GM18505 (cell line): ENCODE data around the gene SLC35F3.

Source experiments
- ATAC-seq: cut with Tn5 transposase; IDR thresholded peaks from one replicate; pipeline ENCODE4 v1.9.1; 2021; ENCODE audit not compliant: unreplicated experiment
- POLR2A ChIP-seq: IDR thresholded peaks from 4 replicates; pipeline ENCODE4 v1.6.1; 2011; ENCODE audit warnings: borderline replicate concordance; ENCODE audit not compliant: insufficient read depth, insufficient read length; ENCODE audit errors: extremely low read depth

The SLC35F3 gene

DNA sequence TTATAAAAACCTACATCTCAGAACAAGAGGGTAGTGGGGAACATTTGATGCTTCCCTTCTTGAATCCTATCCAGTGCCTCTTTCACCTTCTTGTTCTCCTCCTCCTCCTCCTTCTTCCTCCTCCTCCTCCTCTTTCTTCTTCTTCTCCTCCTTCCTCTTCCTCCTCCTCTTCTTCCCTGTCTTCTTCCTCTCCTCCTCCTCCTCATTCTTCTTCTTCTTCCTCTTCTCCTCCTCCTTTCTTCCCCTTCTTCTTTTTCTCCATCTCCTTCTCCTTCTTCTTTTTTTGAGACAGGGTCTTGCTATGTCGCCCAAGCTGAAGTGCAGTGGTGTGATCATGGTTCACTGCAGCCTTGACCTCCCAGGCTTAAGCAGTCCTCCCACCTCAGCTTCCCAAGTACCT is 31.9 kb downstream of the SLC35F3 start:
- ATAC-seq = no peak

DNA sequence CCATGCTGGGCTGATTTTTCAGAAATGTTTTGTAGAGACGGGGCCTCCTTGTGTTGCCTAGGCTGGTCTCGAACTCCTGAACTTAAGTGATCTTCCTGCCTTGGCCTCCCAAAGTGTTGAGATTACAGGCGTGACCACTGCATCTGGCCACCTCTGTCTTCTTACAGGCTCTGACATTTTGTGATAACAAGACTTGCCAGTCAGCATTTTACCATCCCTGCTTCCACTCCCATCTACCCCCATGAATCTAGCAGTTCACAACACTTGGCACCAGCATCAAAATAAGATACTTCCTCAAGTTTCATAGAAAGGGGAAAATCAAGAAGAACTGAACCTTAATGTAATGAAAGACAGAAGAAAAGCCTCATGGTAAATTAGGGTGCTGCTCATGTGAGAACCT is 32.4 kb downstream of the SLC35F3 start:
- TF ChIP-seq POLR2A = no peak
- no peak for ATAC-seq

More for the DNA sequence above, 31.9 kb downstream of the SLC35F3 start:
- TF ChIP-seq POLR2A = no peak

DNA sequence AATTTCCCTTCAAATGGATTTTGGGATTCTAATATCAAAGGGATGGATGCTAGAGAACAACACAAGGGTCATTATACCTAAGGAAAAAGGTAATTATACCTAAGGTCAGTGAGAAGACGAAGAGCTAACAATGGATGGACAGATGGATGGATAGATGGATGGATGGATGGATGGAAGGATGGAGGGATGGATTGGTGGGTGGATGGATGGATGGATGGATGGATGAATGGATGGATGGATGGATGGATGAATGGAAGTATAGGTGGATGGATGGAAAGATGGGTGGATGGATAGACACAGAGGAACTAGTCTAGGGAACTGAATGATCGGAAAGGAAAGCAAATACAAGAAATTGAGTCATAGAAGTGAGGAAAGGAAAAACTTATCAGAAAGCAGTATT is 34.0 kb downstream of the SLC35F3 start:
- no peak for ATAC-seq
- TF ChIP-seq POLR2A = no peak

DNA sequence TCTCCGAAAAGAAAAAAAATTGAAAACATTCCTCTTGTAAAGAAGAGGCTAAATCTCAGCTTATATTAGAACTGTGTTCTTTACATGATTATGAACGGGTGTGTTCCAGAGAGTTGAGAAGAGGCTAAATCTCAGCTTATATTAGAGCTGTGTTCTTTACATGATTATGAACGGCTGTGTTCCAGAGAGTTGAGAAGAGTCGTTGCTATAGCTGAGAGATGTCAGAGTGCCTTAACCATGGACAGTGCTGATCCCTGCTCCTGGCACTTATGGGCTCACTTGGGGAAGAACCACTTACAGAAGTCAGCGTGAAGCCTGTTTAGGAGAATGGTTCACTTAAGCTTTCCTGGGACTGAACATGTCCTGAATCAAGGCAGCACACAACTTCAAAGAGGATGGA is 35.0 kb downstream of the SLC35F3 start:
- no peak for TF ChIP-seq POLR2A
- ATAC-seq = no peak

DNA sequence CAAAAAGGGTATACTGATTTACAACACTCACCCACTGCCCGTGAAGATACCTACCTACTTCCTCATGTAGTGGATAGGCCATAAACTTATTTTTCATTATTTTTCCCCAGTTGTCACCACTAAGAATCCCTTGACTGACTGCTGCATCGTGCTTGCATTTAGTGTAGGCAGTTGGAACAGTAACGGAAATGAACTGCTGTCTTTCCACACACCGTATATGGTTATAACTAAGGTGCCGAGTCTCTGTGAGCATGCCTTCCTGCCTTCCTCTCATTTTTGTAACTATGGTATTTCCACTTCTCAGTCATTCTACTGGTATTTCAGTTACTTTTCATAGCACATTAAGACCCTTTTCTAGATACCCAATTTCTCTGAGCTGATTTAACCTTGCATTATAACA is 36.4 kb downstream of the SLC35F3 start:
- no peak for TF ChIP-seq POLR2A
- ATAC-seq = no peak

DNA sequence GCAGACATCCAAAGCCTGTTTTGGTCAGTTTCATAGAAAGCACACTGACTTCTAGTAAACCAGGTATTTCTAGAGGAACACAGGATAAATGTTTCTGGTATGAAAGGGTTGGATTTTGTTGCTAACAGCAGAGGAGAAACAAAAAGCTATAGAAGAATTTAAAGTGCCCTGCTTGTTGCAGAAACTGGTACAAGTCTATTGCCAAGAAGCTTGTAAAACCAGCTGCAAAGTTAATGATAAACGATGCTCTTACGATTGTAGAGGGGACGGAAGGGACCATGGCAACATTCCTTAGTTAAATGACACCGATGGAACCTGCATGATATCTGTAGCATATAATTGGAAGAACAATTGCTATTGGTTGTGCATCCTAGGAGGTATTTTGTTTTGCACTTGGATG is 40.1 kb downstream of the SLC35F3 start:
- TF ChIP-seq POLR2A = no peak
- no peak for ATAC-seq

DNA sequence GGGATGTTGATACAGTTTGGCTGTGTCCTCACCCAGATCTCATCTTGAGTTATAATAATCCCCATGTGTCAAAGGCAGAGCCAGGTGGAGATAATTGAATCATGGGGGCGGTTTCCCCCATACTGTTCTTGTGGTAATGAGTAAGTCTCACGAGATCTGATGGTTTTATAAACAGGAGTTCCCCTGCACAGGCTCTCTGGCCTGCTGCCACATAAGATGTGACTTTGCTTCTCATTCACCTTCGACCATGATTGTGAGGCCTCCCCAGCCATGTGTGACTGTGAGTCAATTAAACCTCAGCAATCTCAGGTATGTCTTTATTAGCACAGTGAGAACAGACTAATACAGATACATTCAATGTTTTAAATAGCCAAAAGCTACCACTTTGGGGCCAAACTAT is 41.1 kb downstream of the SLC35F3 start:
- TF ChIP-seq POLR2A = no peak
- ATAC-seq = no peak

DNA sequence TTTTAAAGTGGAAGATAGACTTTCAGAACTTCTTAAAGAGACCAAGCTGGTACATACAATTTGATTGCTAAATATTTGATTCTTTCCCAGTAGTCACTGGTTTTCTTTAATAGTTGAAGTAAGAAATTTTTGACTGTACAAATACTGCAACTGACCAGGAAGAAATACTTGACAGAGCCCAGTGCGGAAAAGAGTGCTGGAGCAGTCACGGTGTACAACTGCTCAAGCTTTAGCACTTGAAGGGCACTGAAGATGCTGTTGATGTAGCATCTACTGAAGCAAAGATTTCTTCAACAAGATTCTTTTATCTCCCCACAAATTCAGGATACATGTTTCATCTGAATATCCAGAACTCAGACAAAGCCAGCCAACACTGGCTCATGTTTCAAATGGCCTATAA is 41.5 kb downstream of the SLC35F3 start:
- no peak for TF ChIP-seq POLR2A
- no peak for ATAC-seq

DNA sequence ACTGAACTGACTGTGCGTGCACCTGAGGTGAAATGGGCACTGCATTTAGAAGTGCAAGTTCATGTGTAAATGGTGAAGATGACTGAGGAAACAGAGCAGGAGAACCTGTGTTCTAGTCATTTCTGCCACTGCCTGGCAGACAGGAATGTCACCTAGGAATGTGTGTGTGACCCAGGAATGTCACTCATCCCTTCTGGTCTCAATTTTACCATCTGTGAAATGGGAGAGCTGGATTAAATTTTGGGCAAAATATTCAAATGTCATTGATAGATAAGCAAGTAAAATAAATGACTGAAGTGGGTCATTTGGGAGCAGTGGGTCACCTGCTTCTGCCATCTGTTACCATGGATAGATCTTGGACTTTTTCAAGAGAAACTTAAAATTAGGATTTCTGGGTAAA is 42.2 kb downstream of the SLC35F3 start:
- ATAC-seq = no peak
- no peak for TF ChIP-seq POLR2A

DNA sequence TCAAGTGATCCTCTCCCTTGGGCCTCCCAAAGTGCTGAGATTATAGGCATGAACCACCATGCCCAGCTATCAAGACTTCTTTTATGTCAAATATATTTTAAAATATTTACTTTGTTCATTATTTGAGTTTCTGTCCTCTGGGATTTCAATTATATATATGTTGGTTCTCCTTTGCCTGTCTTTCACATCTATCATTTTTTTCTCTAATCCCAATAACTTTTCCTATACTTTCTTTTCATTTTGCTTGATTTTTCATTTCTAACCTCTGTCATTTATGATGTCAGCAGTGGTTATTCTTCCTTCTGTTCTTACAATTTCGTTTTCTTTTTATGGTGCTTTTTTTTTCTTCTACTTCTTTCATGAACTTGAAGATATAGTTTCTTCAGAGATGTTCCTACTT is 47.3 kb downstream of the SLC35F3 start:
- ATAC-seq = no peak
- TF ChIP-seq POLR2A = no peak

DNA sequence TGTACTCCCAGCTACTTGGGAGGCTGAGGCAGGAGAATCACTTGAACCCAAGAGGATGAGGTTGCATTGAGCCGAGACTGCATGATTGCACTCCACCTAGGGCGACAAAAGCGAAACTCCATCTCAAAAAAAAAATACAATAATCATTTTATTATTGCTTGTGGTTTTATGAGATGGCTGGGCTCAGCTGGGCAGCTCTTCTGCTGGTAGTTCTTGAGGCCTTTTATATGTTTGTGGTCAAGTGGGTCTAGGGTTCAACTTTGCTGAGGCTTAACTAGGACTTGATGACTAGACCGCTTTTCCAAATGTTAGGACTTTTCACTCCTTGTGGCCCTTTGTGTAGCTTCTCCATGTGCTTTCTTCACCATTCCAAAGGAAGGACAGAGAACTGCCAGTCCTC is 53.2 kb downstream of the SLC35F3 start:
- no peak for ATAC-seq
- TF ChIP-seq POLR2A = no peak

DNA sequence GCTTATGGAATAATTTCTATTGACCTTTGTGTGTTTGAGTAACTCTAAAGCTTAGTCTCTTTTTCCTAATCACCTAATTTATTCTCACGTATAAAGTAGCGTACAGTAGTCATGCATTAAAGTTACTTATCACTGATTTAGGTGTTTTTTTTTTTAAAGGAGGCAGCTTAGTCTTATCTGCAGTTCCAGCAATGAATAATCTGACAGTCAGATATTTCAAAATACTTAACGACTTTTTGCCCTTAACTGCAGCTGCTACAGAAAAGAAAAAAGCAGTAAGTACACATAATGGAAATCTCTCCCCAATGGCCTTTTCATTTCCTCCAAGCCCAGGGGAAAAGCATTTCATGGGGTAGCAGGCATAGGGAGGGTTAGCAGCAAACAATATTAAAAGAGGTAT is 54.6 kb downstream of the SLC35F3 start:
- no peak for TF ChIP-seq POLR2A
- no peak for ATAC-seq

DNA sequence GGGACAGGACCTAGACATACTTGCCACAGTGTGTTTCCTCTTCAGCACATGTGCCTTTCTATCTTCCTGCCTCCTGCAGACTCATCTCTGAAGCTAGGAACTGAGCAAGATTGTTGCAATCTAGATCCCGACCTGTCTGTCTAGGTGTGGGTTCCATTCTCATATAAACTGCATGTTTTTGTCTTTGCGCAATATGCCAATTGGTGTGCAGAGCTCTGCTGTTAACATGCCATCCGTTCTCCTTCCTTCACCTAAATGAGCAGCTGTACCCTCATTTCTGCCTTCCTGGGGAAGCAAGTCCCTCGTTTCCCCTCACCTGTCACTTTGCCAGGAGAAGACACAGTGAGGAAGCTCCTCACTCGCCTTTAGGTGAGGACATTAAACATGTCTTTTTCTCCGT is 55.5 kb downstream of the SLC35F3 start:
- no peak for ATAC-seq
- TF ChIP-seq POLR2A = no peak

DNA sequence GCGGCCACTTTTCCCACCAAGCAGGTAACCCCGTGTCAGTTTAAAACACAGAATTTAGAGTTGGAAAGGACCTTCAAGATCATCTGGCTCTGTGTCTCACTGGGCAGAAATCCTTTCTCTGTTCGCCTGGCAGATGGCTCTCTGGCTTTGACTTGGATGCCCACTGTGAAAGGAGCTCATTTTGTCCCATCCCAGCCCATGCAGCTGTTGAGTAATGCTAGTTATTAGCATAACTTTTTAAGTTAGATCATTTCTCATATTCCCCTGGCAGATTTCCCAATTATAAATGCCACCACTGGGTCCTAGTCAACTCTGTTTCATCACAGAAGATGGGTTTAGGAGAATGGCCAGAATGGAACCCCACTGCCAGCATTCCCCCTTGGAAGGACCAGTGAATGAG is 55.9 kb downstream of the SLC35F3 start:
- ATAC-seq = no peak
- TF ChIP-seq POLR2A = no peak

DNA sequence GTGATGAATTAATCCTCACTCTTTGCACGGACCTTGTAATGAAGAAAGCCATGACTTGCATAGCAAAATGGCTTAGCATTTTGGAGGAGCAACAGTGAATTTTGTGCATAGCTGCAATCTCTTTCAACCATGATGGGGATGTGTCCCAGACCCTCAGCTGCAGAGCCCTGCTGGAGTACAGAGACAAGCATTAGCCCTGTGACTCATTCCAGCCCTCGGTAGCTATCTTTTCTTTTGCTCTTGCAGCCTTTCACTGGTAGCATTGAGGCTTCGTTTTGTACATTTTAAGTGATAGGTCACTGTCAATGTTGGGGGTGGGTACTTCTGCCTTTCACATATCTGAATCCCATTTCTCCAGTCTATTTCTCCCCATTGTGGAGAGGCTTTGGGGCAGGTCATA is 58.4 kb downstream of the SLC35F3 start:
- ATAC-seq = no peak
- TF ChIP-seq POLR2A = no peak
